ENCODE measurements around the gene MYO10.
A peak's percentile ranks its signal among the peaks of the same experiment; 100 is the strongest.

MYO10 gene

DNA sequence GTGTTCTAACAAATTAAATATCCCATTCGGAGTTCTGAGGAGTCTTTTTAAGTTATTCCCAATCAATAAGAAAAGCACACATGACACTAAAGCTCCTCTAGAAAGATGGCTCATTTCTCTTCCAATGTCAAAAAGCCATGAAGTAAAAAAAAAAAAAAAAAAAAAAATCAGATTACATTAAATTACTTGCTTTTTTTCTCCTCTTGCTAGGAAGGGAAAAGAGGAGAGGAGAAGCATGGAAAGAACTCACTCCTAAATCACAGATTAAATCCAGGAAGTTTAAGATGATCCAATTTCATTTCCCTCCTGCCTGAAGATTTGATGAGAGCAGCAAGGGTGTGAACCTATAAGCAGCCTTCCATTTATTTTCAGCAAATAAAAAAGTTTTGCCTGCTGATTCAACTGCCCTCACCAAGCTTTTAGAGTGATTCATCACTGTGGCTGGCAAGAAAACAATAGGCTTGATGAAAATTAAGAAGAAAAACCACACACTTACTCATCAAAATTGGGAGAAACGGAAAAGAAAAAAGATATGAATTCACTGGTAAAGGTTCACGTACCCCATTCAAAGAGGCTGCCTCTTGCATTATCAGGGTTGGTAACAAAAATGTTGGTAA, 19.7 kb downstream of the MYO10 start:
- peak; percentile 97 for DNase-seq (ENCODE audit: low spot score)

DNA sequence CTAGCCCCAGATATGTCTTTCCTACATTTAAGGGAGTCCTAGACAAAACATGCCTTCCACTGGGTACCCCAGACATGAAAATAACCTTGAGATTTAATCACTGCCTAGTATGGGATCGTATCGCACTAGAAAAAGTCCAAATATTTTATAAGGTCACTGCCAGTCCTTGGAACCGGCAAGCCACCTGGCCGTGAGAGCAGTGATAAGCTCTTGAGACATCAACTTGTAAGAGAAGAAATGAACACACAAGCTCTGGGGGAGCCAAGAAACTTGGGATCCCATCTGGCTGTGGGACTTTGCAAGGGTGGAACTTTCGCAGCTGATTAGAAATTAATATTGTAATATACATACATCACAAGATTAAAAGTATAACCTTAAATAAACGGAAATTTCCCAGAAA, 21.5 kb downstream of the MYO10 start:
- DNase-seq (ENCODE audit: low spot score) = no peak

DNA sequence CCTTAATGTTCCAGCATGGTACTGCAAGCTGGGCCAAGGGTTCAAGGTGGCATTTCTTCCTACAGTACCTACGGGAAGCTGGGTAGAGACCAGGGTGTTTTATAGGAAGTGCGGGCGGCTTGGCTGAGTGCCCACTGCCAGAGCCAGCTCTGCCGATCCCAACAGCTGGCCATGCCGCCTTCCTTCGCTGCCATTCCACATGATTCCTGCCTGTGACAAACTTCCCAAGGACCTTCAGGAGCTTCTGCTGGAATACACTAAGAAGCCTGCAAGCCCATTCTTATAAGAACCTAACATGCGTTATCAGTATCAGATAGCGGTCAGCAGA, 22.0 kb downstream of the MYO10 start:
- no peak for DNase-seq (ENCODE audit: low spot score)

DNA sequence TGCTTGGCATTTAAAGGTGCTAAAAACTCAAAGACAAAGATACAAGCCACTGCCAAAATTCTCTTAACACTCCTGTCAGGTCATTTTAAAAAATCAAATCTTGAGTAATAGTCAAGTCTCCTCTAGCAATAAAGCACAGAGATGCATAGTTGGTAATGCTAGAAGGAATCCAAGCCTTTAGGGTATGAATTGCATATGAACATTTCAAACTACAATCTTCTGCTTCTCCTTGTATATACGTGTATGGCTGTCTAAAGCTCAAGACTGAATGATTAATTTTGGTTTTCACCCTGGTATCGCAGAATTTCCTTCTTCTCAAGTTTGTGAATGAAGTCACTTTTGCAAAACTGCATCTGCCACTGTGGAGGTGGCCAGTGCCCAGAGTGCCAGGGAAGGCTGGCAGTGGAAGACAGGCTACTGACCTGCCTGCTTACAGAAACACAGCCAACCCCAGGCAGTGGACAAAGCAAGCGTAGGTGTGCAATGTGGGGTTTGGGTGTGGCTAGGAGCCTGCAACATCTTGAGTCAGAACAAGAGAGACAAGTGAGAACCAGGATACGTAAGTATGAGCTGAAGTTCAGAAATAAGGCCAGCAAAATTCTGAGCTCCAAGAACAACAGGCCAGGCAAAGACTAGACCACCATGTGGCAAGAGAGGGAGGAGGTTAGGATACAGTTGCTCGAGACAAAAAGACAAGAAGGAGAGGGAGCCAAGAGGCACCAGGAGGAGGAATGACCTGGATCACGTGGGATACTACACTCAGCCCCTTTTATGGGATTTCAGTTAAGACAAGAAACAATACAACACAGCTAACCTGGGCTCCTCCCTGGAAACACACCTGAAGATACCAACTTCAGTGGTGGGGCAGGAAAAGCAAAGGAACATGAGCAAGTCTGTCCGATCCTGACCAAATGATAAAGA, 22.6 kb downstream of the MYO10 start:
- no peak for DNase-seq (ENCODE audit: low spot score)

DNA sequence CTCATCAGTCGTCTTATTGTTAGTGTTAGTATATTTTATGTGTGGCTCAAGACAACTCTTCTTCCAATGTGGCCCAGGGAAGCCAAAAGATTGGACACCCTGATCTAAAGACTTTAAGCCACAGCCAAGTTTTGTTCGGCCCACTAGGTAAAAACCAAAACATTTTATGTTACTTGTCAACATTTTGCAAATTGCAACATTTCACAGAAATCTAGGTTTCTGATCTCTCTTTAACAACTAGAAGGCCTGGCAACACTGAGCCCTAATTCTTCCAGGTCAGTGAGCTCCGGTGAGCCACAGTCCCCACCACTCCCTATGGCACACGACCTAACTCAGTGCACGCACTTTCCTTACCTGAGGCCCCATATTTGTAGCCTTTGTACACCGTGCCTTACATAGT, 24.0 kb downstream of the MYO10 start:
- no peak for DNase-seq (ENCODE audit: low spot score)

DNA sequence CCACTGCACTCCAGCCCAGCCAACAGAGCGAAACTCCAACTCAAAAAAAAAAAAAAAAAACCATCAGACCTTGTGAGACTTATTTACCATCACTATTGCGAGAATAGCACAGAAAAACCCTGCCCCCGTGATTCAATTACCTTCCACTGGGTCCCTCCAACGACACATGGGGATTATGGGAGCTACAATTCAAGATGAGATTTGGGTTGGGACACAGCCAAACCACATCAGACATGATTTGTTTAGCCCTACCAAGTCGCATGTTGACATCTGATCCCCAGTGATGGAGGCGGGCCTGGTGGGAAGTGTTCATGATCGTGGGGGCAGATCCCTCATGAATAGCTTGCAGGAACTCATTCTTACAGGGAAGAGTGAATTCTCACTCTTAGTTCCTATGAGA, 26.6 kb downstream of the MYO10 start:
- no peak for DNase-seq (ENCODE audit: low spot score)

DNA sequence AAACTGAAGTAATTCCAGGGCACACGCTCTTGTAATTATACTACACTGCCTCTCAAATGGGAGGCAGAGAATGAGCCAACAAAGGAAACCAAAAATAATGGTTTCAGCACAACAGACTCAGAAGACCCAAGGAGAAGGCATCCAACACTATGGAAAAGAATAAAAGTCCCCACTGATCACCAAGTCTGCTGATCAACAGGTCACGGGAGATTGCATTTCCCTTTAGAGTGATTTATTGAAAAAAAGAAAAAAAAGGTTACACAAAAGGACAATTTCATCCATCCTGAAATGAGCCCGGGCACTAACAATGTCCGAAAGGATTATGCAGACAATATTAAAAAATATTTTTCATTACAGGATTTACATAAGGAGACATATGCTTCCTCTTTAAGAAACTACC, 28.8 kb downstream of the MYO10 start:
- DNase-seq (ENCODE audit: low spot score) = no peak

DNA sequence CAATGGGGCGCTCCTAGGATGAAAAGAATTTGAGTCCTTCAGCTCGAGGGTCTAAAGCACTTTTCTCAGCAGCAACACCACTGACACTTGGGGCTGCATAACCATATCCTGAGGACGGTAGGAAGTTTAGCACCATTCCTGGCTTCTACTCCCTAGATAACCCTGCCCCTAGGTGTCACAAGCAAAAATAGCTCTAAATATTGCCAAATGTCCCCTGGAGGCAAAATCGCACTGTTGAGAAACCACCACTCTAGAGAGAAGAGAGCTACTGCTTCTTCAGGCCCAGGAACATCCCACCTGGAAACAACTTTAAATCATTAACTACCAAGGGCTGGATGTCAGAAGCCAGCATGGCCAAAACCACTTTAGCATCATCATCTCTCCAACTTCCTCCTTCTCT, 29.8 kb downstream of the MYO10 start:
- DNase-seq (ENCODE audit: low spot score) = no peak

DNA sequence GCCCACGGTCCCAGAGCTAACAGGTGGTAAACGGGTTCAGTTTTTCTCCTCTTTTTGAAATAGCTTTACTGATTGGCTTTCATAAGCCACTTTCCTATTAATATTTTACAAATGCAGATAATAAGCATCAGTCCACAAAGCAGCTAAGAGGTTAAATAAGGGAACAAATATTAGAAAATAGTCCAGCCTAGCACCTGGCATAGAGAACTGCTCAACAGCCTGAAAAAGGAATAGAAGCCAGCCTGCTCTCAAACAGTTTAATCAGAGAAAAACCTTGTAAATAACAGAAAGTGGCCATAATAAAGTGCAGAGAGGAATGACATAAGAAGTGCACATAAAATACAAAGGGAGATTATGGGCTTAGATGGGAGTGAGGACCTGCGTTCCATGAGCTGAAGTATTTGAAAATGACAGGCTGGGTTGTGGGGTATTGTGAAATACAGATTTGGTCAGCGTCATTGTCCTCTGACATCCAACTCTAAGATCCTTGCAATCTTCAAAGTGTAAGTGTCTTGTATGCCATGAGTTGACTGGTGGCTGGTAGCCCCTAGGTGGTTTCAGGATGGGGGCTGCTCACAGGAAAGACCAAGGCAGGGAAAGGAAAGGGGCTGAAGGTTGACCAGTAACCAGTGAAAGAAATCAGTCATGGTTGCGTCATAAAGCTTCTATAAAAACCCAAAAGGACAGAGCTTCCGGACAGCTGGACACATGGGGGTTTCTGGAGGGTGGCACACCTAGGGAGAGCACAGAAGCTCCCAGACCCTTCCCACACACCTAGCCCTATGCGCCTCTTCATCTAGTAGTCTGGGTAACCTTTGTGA, 32.4 kb downstream of the MYO10 start:
- no peak for DNase-seq (ENCODE audit: low spot score)

DNA sequence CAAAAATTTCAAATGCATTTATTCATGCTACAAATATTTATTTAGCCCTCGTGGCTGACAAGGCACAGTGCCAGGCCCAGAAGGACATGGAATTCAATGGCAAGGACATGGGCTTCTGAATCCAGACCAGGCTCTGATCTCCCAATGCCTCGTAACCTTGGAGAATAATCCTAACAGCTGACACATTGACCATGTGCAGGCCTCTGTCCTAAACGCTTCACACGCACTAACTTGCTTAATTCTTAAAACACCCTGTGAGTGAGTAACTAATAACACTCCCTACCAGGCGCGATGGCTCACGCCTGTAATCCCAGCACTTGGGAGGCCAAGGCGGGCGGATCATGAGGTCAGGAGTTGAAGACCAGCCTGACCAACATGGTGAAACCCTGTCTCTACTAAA, 33.2 kb downstream of the MYO10 start:
- no peak for DNase-seq (ENCODE audit: low spot score)

DNA sequence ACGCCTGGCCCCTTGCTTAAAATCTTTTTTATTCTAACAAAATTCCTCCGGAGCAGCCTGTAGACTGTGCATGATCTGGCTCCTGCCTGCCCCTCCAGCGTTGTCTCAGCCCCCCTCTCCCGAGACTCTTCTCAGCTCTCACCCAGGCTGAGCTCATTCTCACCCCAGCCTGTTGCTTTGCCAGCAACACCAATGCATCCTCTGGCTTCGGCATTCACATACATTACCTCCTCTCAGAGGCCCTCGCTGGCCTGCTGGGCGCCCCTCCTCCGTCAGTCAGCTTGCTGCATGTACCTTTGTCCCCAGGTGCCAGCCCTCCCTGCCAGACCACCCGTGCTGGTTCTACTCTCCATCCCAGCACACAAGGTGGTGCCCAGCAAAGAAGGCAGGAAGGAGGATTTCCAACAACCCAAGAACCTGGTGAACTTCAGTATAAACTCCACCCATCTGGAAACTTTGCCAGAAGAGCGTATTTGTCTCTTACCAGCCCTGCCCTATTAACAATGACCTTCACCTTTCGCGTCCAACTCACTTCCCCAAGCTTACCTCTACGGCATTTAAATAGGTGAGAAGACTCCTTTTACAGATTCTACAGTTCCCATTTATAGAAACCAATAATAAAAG, 35.0 kb downstream of the MYO10 start:
- no peak for DNase-seq (ENCODE audit: low spot score)

DNA sequence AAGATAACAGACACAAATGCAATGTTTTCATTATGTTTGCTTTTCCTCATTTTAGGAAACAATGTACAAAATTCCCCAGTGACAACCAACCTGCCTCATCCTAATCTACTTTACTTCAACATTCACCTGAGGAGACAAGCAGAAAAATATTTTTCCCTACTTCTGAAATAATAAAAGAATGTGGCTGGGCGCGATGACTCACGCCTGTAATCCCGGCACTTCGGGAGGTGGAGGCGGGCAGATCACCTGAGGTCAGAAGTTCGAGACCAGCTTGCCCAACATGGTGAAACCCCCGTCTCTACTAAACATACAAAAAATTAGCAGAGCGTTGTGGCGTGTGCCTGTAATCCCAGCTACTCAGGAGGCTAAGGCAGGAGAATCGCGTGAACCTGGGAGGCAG, 36.9 kb downstream of the MYO10 start:
- no peak for DNase-seq (ENCODE audit: low spot score)

DNA sequence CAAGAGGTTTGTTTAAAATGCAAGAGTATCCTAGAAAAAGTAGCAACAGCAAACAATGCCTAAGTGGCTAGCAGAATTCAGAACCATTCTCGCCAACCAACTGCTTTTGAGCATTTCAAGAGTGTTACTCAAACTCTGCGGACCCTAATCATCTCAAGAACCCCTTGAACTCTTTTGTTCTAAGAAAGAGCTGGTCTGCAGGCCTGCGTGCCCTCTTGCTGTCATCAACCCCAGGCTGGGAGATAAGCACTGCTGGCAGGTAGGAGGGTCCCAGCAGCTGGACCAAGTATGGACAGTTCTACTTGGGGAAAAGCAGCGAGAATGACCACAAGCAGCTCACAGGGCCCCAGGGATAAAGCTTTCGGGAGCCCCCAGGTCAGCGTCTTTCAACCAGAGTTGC, 38.3 kb downstream of the MYO10 start:
- DNase-seq (ENCODE audit: low spot score) = no peak

DNA sequence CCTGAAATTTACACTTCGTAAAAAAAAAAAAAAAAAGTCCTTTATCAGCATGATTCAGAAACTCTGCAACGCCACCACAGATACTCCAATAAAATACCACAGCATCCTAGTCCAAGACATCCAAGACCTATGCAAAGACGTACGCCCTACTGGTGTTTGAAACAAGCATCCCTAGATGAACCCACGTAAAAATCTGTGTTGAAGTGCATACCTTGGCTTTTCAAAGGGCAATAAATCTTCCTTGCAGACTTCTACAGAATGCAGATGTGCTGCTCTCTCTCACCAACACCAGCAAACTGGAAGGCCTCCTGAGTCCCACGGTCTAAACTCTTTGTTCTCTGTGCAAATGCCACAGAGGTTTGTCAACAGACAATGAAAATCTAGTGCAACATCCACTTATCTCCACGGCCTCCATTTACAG, 38.8 kb downstream of the MYO10 start:
- DNase-seq (ENCODE audit: low spot score) = no peak

DNA sequence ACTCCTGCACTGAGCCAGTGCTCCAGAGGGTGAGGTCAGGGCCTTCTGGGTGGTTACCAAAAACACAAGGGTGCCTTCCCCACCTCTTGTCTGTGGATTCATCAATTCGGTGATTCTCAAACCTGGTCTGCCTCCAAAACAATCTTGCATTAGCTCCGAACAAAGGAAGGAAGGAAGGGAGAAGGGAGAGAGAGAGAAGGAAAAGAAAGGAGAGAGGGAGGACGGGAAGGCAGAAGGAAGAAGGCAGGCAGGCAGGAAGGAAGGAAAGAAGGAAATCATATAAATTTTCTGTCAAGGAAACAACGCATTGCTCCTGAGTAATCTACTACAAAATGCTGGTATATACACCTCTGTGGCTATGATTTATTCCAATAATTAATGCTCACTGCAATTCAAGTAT, 39.3 kb downstream of the MYO10 start:
- DNase-seq (ENCODE audit: low spot score) = no peak

DNA sequence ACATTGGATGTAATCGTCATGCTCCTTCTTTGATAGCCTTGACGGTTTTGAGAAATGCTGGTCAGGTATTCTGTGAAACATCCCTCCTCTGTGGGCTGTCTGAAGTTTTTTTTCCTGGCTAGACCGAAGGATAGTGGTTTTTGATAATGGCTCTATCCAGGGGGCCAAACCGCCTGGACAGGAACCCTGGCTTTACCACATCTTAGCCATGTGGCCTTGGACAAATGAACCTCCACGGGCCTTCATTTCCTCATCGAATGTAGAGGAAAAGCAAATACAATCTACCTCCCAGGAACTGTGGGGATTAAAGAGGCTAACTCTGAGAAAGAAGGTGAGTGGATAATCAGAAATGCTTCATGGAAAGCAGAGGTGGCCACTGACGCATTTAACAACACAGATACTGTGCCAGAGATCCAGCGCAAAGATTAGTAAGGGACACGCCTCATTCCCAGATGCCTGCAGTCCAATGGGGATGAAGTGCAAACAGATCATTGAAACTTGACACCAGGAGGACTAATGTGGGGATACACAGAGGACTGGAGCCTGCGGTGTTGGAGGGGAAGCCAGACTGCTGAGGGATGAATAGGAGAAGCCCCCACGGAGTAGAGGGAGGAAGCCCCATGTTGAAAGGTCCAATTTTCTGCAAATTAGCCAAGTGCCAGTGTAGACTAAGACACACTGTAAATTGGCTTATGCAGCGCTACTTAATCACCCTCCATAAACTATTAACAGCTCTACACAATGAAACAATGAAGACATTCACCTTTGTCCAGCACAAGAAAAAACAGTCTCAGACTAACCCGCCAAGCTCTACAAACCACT, 41.6 kb downstream of the MYO10 start:
- no peak for DNase-seq (ENCODE audit: low spot score)

DNA sequence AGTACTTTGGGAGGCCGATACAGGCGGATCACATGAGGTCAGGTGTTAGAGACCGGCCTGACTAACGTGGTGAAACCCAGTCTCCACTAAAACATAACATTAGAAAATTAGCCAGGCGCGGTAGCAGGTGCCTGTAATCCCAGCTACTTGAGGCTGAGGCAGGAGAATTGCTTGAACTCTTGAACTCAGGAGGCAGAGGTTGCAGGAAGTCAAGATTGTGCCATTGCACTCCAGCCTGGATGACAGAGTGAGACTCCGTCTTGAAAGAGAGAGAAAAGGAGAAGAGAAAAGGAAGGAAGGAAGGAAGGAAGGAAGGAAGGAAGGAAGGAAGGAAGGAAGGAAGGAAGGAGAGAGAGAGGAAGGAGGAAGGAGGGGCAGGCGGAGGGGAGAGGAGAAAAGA, 45.1 kb downstream of the MYO10 start:
- no peak for DNase-seq (ENCODE audit: low spot score)

DNA sequence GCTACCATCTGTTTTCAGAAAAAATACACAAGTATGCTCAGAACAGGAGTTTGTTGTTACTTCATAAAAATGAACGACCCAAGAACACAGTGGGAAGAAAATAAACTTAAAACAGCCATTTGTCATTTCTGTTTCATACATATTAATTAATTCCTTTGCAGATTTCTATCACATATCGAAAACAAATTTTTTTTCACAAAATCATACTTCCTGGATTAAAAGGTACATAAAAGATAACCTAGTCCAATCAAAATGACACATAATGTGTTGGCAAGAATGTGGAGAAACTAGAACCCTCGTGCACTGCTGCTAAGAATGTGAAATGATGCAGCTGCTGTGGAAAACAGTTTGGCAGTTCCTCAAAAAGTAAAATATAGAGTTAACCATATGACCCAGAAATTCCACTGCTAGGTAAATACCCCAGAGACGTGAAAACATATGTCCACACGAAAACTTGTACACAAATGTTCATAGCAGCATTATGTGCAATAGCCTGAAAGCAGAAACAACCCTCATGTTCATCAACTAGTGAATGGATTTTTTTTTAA, 46.0 kb downstream of the MYO10 start:
- DNase-seq (ENCODE audit: low spot score) = no peak

DNA sequence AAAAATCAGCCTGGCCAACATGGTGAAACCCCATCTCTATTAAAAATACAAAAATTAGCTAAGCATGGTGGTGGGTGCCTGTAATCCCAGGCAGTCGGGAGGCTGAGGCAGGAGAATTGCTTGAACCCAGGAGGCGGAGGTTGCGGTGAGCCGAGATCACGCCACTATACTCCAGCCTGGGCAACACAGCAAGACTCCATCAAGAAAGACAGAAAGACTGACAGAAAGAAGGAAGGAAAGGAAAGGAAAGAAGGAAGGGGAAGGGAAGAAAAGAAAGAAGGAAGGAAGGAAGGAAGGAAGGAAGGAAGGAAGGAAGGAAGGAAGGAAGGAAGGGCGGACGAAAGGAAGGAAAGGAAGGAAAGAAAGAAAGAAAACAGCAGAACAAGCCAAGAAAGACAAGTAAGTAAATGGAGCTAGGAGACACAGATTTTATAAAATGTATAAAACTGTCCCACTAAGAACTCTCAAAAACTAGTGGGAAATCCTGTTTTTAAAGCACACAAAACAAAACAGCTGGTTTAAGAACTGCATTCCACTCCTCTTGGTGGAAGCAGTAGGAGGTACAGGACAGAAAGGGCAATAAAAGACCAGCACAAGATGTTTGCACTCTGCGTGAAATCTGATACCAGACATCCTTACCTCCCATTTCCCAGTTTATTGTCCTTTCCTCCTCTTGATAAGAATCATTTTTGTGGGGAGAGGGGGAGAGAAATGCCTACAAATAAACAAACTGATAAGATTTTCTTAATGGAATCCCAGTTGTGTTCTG, 46.7 kb downstream of the MYO10 start:
- DNase-seq (ENCODE audit: low spot score) = no peak

DNA sequence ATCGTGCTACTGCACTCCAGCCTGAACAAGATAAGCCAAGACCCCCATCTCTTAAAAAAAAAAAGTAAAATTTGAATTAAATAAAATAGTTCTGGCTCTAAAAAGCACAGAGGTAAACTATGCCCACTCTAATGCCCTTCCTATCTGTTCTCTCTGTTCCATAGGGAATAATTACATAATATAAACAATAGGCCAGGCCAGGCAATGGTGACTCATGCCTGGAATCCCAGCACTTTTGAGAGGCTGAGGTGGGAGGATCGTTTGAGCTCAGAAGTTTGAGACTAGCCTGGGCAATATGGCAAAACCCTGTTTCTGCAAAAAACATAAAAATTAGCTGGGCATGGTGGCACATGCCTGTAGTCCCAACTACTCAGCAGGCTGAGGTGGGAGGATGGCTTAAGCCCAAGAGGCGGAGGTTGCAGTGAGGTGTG, 47.4 kb downstream of the MYO10 start:
- DNase-seq (ENCODE audit: low spot score) = peak; percentile 52

All from kidney capillary endothelial cell (primary cell).